Measurements from ENCODE around the gene CHMP1B. TPM values are rescaled to one million over a fixed set of nuclear protein-coding genes. Genes with fewer than 3 reads are reported as not detected.
A peak's percentile ranks its signal among the peaks of the same experiment; 100 is the strongest.
"Not testable (repeated sequence)": the region's sequence is repeated elsewhere in the genome, so short reads cannot be mapped to it uniquely, and the experiment has no call there.

The CHMP1B gene
- total RNA-seq, 2 experiments from 2014 or later, result 24.3 to 26.8 TPM

GRCh38 chr18:11882636-11883035 is 31.4 kb downstream of the CHMP1B start:
- DNase-seq, result no peak
- Mint-ChIP-seq H3K36me3 (ENCODE audit: low read depth) (peaks cover 9% of the 10 kb centered on the region), H3K9me3 (no peaks in the 10 kb centered on the region), H3K27ac (no peak overlapping the region), H3K27me3 (no peaks in the 10 kb centered on the region), H3K4me1 (no peaks in the 10 kb centered on the region), H3K4me3 (no peak overlapping the region)
- POLR2A ChIA-PET, result no interaction called here
- CTCF ChIA-PET, result no interaction called here

GRCh38 chr18:11883153-11883552 is 31.9 kb downstream of the CHMP1B start:
- no peak for DNase-seq
- CTCF ChIA-PET, result no interaction called here
- H3K9me3 Mint-ChIP-seq, result no peaks in the 10 kb centered on the region
- no peak overlapping the region for H3K27ac Mint-ChIP-seq
- H3K4me3 Mint-ChIP-seq, result no peak overlapping the region
- H3K27me3 Mint-ChIP-seq, result no peaks in the 10 kb centered on the region
- POLR2A ChIA-PET, result no interaction called here
- peaks cover 2% of the 10 kb centered on the region for H3K4me1 Mint-ChIP-seq
- peaks cover 14% of the 10 kb centered on the region for H3K36me3 Mint-ChIP-seq (ENCODE audit: low read depth)

- Mint-ChIP-seq H3K4me3 (no peak overlapping the region), H3K9me3 (no peaks in the 10 kb centered on the region), H3K27ac (no peak overlapping the region), H3K4me1 (peaks cover 2% of the 10 kb centered on the region), H3K27me3 (no peaks in the 10 kb centered on the region), H3K36me3 (ENCODE audit: low read depth) (peaks cover 21% of the 10 kb centered on the region)
- ChIA-PET CTCF (no interaction called here), POLR2A (no interaction called here)
- DNase-seq, result no peak
Observed at GRCh38 chr18:11884396-11885030, 33.3 kb downstream of the CHMP1B start.

GRCh38 chr18:11885278-11885947 is 34.2 kb downstream of the CHMP1B start:
- Mint-ChIP-seq H3K4me3 (no peak overlapping the region), H3K27me3 (no peaks in the 10 kb centered on the region), H3K36me3 (ENCODE audit: low read depth) (peaks cover 25% of the 10 kb centered on the region), H3K4me1 (peaks cover 2% of the 10 kb centered on the region), H3K27ac (no peak overlapping the region), H3K9me3 (no peaks in the 10 kb centered on the region)
- no peak for DNase-seq
- ChIA-PET CTCF (no interaction called here), POLR2A (no interaction called here)

GRCh38 chr18:11886577-11887110 is 35.4 kb downstream of the CHMP1B start:
- ChIA-PET POLR2A (no interaction called here), CTCF (no interaction called here)
- peaks cover 2% of the 10 kb centered on the region for H3K4me1 Mint-ChIP-seq
- no peak overlapping the region for H3K27ac Mint-ChIP-seq
- H3K36me3 Mint-ChIP-seq (ENCODE audit: low read depth), result peaks cover 30% of the 10 kb centered on the region
- H3K27me3 Mint-ChIP-seq, result no peaks in the 10 kb centered on the region
- H3K4me3 Mint-ChIP-seq, result no peak overlapping the region
- DNase-seq, result no peak
- H3K9me3 Mint-ChIP-seq, result no peaks in the 10 kb centered on the region

- no peak overlapping the region for H3K27ac Mint-ChIP-seq
- H3K27me3 Mint-ChIP-seq, result no peaks in the 10 kb centered on the region
- H3K4me1 Mint-ChIP-seq, result peaks cover 2% of the 10 kb centered on the region
- POLR2A ChIA-PET, result interaction anchor here (0.6 kb wide), 1 partner anchor 13 kb away, joined by 3 read pairs; no protein-coding TSS in a partner anchor
- no peaks in the 10 kb centered on the region for H3K9me3 Mint-ChIP-seq
- no peak for DNase-seq
- no peak overlapping the region for H3K4me3 Mint-ChIP-seq
- CTCF ChIA-PET, result no interaction called here
- H3K36me3 Mint-ChIP-seq (ENCODE audit: low read depth), result peaks cover 32% of the 10 kb centered on the region
Observed at GRCh38 chr18:11887328-11888128, 36.3 kb downstream of the CHMP1B start.

GRCh38 chr18:11888726-11889125 is 37.5 kb downstream of the CHMP1B start:
- Mint-ChIP-seq H3K27me3 (no peaks in the 10 kb centered on the region), H3K36me3 (ENCODE audit: low read depth) (peaks cover 44% of the 10 kb centered on the region), H3K9me3 (no peaks in the 10 kb centered on the region), H3K4me3 (no peak overlapping the region), H3K4me1 (peaks cover 3% of the 10 kb centered on the region), H3K27ac (no peak overlapping the region)
- DNase-seq, result no peak
- ChIA-PET POLR2A (no interaction called here), CTCF (no interaction called here)

- DNase-seq, result no peak
- Mint-ChIP-seq H3K36me3 (ENCODE audit: low read depth) (peaks cover 45% of the 10 kb centered on the region), H3K27ac (no peak overlapping the region), H3K27me3 (no peaks in the 10 kb centered on the region), H3K9me3 (no peaks in the 10 kb centered on the region), H3K4me1 (peaks cover 5% of the 10 kb centered on the region), H3K4me3 (no peak overlapping the region)
- CTCF ChIA-PET, result interaction anchor here (0.7 kb wide), 1 partner anchor 30 kb away, joined by 3 read pairs; no protein-coding TSS in a partner anchor
- POLR2A ChIA-PET, result no interaction called here
Observed at GRCh38 chr18:11889284-11889683, 38.1 kb downstream of the CHMP1B start.

- POLR2A ChIA-PET, result no interaction called here
- no peak overlapping the region for H3K4me3 Mint-ChIP-seq
- peaks cover 5% of the 10 kb centered on the region for H3K4me1 Mint-ChIP-seq
- CTCF ChIA-PET, result interaction anchor here (0.6 to 0.9 kb wide), 2 partner anchors 14 to 35 kb away, joined by 3 to 4 read pairs; no protein-coding TSS in a partner anchor
- H3K9me3 Mint-ChIP-seq, result no peaks in the 10 kb centered on the region
- H3K27me3 Mint-ChIP-seq, result no peaks in the 10 kb centered on the region
- peaks cover 51% of the 10 kb centered on the region for H3K36me3 Mint-ChIP-seq (ENCODE audit: low read depth)
- H3K27ac Mint-ChIP-seq, result peak overlapping the region; percentile 73
- DNase-seq, result no peak
Observed at GRCh38 chr18:11891737-11892136, 40.5 kb downstream of the CHMP1B start.

- POLR2A ChIA-PET, H3K4me1 Mint-ChIP-seq, H3K27ac Mint-ChIP-seq, H3K27me3 Mint-ChIP-seq, H3K9me3 Mint-ChIP-seq, DNase-seq, H3K4me3 Mint-ChIP-seq: not testable (repeated sequence)
- CTCF ChIA-PET, result interaction anchor here (0.6 kb wide), 1 partner anchor 14 kb away, joined by 3 read pairs; no protein-coding TSS in a partner anchor
- peaks cover 57% of the 10 kb centered on the region for H3K36me3 Mint-ChIP-seq (ENCODE audit: low read depth)
Observed at GRCh38 chr18:11892438-11892837, 41.2 kb downstream of the CHMP1B start.

- Mint-ChIP-seq H3K36me3 (ENCODE audit: low read depth) (peaks cover 51% of the 10 kb centered on the region), H3K4me3 (no peak overlapping the region), H3K9me3 (no peaks in the 10 kb centered on the region), H3K27ac (no peak overlapping the region), H3K27me3 (no peaks in the 10 kb centered on the region), H3K4me1 (peaks cover 3% of the 10 kb centered on the region)
- DNase-seq, result no peak
- ChIA-PET CTCF (no interaction called here), POLR2A (no interaction called here)
Observed at GRCh38 chr18:11897781-11898180, 46.6 kb downstream of the CHMP1B start.

- no peak overlapping the region for H3K27ac Mint-ChIP-seq
- no peak overlapping the region for H3K4me3 Mint-ChIP-seq
- H3K4me1 Mint-ChIP-seq, result peaks cover 3% of the 10 kb centered on the region
- CTCF ChIA-PET, result interaction anchor here (1.3 to 1.6 kb wide), 2 partner anchors 9 to 65 kb away, joined by 4 to 6 read pairs; no protein-coding TSS in a partner anchor
- DNase-seq, result no peak
- H3K36me3 Mint-ChIP-seq (ENCODE audit: low read depth), result peaks cover 43% of the 10 kb centered on the region
- POLR2A ChIA-PET, result no interaction called here
- H3K9me3 Mint-ChIP-seq, result no peaks in the 10 kb centered on the region
- H3K27me3 Mint-ChIP-seq, result no peaks in the 10 kb centered on the region
Observed at GRCh38 chr18:11899063-11899462, 47.9 kb downstream of the CHMP1B start.

GRCh38 chr18:11901826-11902438 is 50.7 kb downstream of the CHMP1B start:
- Mint-ChIP-seq H3K9me3 (no peaks in the 10 kb centered on the region), H3K36me3 (ENCODE audit: low read depth) (peaks cover 40% of the 10 kb centered on the region), H3K4me1 (peaks cover 13% of the 10 kb centered on the region), H3K4me3 (no peak overlapping the region), H3K27me3 (no peaks in the 10 kb centered on the region), H3K27ac (peak overlapping the region; percentile 25)
- POLR2A ChIA-PET, result no interaction called here
- no peak for DNase-seq
- CTCF ChIA-PET, result no interaction called here

Measured in activated CD4-positive, alpha-beta T cell treated with anti-CD3 and anti-CD28 coated beads, Interleukin-2, amount 10 ng/mL, durations not matched to agents 7 days and 5 days (primary cell).